OCI-LY1 (cell line): ENCODE data around the gene KDM4B.

Source experiments
- CTCF ChIP-seq: fragments of 200-600 bp; sonication (generic), shearing (Covaris generic); IDR thresholded peaks from 2 replicates; pipeline ENCODE4 v1.5.1; 2017; ENCODE audit warnings: mild to moderate bottlenecking, antibody characterized with exemption, low read length, moderate library complexity, mixed read lengths
- EZH2 ChIP-seq: fragments of 200-600 bp; sonication (generic), shearing (Covaris generic); IDR thresholded peaks from 2 replicates; pipeline ENCODE4 v1.8.0; 2017; ENCODE audit warnings: borderline replicate concordance, mixed run types, mild to moderate bottlenecking, antibody characterized with exemption, low read length, moderate library complexity, mixed read lengths

- no peak for TF ChIP-seq CTCF
- TF ChIP-seq EZH2, result no peak
These were observed 181.3 kb downstream of the KDM4B start for GRCh38 chr19:5149932-5150901.
